Activated CD4-positive, alpha-beta T cell treated with anti-CD3 and anti-CD28 coated beads, Interleukin-2, amount 50 U/mL, for 24 hours (primary cell): ENCODE data around the gene THADA.

Source experiments
- DNase-seq, 2 donors: peaks; one replicate each; pipeline ENCODE4 v3.0.0-alpha.2; 2020; ENCODE audit warnings: low read depth in 1 of 2, low spot score in 1 of 2

THADA gene

GRCh38 chr2:43216629-43217028 lies 379.2 kb downstream of the THADA start:
- DNase-seq, result no peak

- no peak for DNase-seq
Observed at GRCh38 chr2:43215673-43216255, 380.1 kb downstream of the THADA start.

DNA sequence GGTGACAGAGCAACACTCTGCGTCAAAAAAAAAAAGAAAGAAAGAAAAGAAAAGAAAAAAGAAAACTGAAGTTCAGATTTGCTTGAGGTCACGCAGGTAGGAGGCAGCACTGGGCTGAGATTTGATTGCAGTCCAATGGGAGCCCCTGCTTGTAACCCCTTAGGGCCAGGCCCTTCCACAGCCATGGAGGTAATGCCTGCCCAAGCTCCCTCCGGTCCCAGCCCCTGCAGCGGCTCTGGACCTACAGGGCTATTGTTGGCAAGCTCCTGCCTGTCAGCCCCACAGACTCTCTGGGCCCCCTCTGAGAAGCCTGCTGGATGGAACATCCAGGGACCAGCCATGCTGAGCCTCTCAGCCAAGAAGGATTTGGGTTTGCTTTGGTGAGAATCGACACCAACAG lies 381.6 kb downstream of the THADA start:
- no peak for DNase-seq

DNA sequence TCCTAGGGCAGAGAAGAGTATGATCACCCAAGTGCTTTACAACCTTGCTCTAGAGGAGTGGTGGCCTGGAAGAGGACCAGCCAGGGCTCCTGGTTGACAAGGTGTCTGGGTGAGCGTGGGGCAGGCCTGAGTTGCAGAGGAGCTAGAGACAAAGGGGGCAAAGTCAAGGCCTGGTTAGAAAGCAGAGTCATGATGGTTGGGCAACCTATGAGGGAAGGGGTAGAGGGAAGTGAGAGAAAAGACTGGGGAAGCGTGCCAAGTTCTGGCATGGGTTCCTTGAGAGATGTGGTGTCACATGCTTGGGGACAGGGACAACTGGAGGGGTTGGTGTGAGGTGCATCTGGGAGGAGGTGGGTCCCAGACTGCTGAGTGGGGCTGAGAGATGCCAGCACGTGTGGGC lies 382.9 kb downstream of the THADA start:
- DNase-seq, result no peak

- no peak for DNase-seq
Observed at GRCh38 chr2:43212216-43212835, 383.5 kb downstream of the THADA start.

DNA sequence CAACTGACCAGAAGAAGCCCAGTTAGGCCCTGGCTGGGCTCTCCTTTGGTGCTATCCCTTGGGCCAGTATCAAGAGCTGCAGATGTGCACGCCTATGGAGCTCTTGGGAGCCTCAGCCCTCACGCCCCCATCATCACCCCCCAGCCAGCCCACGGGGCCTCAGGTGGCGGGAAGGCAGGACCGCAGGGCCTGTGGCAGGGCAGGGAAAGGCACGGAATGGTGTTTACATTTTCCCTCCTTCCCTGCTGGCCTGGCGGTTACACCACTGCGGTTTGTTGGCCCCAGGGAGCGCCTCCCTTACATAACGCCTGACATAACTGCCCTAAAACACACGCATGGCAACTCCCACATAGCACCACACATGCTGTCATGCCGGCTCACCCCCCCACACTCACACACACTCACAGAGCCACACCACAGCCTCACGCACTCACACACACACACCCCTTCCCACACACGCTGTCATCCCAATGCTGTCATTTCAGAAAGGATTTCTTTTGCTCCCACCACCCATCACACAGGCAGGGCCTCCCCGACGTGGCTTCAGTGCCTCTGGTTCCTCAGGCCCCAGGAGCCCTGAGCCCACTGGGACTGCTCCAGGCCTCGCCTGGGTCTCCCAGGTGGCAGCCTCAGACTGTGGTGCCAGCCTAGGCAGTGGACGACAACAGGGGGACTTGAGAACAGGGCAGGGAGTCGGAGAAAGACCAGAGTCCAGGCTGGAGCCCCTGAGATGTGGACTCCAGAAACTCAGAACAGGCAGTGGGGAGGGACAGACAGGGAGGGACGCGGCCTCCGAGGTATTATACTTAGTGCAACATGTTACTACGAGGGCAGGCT lies 385.2 kb downstream of the THADA start:
- DNase-seq, result no peak

- DNase-seq, result no peak
Observed at GRCh38 chr2:43210125-43210466, 385.7 kb downstream of the THADA start.

DNA sequence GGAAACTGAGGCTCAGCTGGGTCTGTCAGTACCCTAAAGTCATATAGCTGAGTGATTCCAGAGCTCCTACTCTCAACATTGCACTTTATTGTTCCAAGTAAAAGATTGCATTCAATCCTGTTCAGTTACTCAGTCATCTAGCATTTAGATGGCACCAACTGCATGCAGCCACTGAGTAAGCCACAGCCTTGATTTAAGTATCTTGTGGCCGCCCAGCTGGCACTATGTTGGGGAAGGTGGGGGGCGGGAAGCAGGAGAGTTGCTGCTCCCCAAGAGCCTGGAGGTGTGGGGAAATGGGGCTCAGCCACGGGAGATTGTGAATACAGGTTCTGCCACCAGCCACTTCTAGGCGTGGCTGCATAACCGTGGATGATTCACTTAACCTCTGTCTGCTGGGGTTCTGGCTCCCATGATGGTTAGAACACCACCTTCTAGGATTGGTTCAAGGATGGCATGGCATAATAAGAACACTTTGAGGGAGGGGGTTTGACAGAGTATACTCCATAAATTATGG lies 386.6 kb downstream of the THADA start:
- DNase-seq, result no peak

- DNase-seq, result no peak
Observed at GRCh38 chr2:43207553-43208300, 388.1 kb downstream of the THADA start.

GRCh38 chr2:43206602-43207001 lies 389.2 kb downstream of the THADA start:
- DNase-seq, result no peak

GRCh38 chr2:43203373-43203772 lies 392.5 kb downstream of the THADA start:
- DNase-seq, result no peak

DNA sequence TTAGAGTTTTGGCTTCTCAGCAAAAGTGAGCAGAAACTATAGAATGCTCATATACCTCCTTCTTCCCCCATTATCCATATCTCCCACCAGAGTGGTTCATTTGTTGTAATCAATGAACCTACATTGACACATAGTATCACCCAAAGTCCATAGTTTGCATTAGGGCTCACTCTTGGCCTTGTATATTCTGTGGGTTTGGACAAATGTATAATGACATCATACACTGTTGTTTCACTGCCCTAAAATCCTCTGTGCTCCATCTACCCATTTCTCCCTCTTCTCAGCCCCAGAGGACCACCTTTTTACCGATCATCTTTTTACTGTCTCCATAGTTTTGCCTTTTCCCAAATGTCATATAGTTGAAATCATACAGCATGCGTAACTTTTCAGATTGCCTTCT lies 393.5 kb downstream of the THADA start:
- DNase-seq, result no peak

GRCh38 chr2:43201497-43201896 lies 394.3 kb downstream of the THADA start:
- no peak for DNase-seq

DNA sequence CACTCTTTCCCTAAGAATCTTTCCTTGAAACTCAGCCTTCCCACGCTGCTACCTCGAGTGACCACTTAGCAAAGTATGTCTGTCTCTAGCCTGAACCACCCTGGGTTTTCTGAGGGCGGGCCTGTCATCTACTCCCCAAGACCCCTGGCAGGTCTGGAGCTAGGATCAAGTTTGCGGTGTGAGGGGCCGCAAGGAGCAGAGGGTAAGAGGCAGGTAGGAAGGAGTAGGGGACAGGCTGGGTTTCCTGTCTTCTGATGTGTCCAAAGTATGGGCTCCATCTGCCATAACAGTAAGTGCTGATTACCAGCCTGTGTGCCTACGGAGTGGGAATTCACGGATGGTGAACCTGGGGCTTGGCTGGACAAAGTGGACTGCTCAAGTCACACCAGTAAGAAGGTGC lies 394.8 kb downstream of the THADA start:
- no peak for DNase-seq

- no peak for DNase-seq
Observed at GRCh38 chr2:43199492-43200488, 396.0 kb downstream of the THADA start.

DNA sequence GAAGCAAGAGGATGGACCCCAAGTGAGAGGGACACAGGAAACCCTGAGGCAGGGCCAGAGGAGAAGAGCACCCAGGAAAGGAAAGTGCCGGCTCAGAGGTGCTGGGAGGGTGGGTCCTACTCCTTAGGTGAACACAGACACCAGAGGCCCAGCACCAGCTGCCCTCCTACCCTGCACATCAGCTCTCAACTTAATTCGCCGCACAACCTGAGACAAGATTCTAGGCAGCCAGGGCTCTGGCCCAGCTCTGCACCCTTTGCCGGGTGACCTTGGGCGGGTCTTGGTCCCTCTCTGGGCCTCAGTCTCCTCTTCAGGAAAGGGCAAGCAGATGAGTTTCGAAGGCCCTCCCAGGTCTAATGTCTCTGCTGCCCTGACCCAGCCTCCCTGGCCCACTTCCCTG lies 397.6 kb downstream of the THADA start:
- DNase-seq, result no peak

DNA sequence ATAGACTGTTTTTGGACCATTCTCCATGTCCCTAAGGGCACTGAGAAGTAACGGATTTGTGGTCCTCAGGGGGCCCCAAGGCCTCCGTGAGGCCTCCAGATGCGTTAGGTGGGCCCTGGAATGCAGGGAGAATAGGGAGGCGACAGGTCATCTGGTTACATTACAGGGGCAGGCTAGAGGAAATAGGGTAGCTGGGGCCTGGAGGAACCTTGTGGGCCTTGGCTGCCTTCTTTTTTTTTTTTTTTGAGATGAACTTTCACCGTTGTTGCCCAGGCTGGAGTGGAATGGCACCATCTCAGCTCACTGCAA lies 398.3 kb downstream of the THADA start:
- DNase-seq, result no peak

GRCh38 chr2:43196768-43197587 lies 398.9 kb downstream of the THADA start:
- DNase-seq, result no peak

- no peak for DNase-seq
Observed at GRCh38 chr2:43194121-43194869, 401.5 kb downstream of the THADA start.
